Panc1 (cell line): ENCODE measurements around the gene COL5A1.

Source experiments
- POLR2AphosphoS5 ChIP-seq: IDR thresholded peaks from 2 replicates; pipeline ENCODE4 v1.6.1; 2012; ENCODE audit warnings: mild to moderate bottlenecking, low read depth, low read length, moderate library complexity
- SIN3A ChIP-seq: IDR thresholded peaks from 2 replicates; pipeline ENCODE4 v1.6.1; 2012; ENCODE audit warnings: low read depth, mild to moderate bottlenecking, low read length, moderate library complexity, borderline replicate concordance; ENCODE audit not compliant: insufficient read depth
- TCF7L2 ChIP-seq: IDR thresholded peaks from 2 replicates; pipeline ENCODE4 v1.6.1; 2011; ENCODE audit warnings: mild to moderate bottlenecking, low read depth, low read length, inconsistent platforms
- TF ChIP-seq, protein P1 (sequence below): fragments of 450-650 bp; IDR thresholded peaks from 2 replicates; pipeline ENCODE4 v1.5.1; 2017; ENCODE audit warnings: mild to moderate bottlenecking
- TF ChIP-seq, protein P2 (sequence below), 2 experiments: IDR thresholded peaks; 2 replicates each; pipeline ENCODE4 v1.6.1; 2011 to 2012; ENCODE audit warnings: low read depth in 2 of 2, control low read depth in 1 of 2, low read length in 1 of 2, mild to moderate bottlenecking in 1 of 2, moderate library complexity in 1 of 2; ENCODE audit not compliant: insufficient read depth in 1 of 2

DNA sequence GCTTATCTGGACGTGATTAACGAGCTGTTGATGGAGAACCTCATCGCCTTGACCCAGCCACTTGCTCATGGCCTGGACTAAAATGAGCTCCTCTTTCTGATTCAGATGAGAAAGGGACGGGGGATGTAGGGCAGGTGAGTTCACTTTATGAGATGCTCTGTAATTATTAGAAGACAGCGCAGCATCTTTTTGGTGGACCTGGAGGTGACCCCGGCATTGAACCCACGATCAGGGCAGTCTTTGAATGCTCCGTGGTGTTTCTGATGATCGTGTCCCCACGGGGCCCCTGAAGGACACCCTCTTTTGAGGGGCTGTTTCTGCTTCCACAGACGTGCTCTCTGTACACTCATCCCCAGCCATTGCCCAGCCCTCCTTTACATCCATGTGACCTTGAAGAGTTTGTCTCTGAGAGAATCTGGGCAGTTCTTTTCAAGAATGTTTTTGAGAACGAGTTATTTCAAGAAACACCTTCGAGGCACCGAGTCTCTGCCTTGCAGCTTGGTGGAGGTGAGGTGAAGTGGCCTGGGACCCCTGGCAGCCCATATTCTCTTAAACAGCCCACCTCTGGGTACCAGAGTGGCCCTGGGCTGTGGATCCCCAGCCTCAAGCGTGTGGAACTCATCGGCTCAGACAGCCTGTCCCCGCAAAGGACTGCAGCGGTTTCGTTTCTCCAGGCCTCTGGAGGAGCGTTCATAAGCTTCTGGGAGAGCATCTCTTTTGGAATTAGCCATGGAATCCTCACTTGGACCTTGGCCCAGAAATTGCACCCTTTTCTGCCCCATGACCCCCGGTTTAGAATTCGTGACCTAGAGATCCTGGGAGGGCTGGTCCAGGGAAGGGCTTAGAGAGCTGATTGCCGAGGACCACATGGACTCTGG is 50.3 kb downstream of the COL5A1 start:
- TF ChIP-seq, protein P1, sequence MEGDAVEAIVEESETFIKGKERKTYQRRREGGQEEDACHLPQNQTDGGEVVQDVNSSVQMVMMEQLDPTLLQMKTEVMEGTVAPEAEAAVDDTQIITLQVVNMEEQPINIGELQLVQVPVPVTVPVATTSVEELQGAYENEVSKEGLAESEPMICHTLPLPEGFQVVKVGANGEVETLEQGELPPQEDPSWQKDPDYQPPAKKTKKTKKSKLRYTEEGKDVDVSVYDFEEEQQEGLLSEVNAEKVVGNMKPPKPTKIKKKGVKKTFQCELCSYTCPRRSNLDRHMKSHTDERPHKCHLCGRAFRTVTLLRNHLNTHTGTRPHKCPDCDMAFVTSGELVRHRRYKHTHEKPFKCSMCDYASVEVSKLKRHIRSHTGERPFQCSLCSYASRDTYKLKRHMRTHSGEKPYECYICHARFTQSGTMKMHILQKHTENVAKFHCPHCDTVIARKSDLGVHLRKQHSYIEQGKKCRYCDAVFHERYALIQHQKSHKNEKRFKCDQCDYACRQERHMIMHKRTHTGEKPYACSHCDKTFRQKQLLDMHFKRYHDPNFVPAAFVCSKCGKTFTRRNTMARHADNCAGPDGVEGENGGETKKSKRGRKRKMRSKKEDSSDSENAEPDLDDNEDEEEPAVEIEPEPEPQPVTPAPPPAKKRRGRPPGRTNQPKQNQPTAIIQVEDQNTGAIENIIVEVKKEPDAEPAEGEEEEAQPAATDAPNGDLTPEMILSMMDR = no peak
- TF ChIP-seq POLR2AphosphoS5 = no peak
- TF ChIP-seq, protein P2, sequence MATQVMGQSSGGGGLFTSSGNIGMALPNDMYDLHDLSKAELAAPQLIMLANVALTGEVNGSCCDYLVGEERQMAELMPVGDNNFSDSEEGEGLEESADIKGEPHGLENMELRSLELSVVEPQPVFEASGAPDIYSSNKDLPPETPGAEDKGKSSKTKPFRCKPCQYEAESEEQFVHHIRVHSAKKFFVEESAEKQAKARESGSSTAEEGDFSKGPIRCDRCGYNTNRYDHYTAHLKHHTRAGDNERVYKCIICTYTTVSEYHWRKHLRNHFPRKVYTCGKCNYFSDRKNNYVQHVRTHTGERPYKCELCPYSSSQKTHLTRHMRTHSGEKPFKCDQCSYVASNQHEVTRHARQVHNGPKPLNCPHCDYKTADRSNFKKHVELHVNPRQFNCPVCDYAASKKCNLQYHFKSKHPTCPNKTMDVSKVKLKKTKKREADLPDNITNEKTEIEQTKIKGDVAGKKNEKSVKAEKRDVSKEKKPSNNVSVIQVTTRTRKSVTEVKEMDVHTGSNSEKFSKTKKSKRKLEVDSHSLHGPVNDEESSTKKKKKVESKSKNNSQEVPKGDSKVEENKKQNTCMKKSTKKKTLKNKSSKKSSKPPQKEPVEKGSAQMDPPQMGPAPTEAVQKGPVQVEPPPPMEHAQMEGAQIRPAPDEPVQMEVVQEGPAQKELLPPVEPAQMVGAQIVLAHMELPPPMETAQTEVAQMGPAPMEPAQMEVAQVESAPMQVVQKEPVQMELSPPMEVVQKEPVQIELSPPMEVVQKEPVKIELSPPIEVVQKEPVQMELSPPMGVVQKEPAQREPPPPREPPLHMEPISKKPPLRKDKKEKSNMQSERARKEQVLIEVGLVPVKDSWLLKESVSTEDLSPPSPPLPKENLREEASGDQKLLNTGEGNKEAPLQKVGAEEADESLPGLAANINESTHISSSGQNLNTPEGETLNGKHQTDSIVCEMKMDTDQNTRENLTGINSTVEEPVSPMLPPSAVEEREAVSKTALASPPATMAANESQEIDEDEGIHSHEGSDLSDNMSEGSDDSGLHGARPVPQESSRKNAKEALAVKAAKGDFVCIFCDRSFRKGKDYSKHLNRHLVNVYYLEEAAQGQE (IDR thresholded peaks at IDR 0.05; ENCODE audit: insufficient read depth in 1 of 2, low read depth in 2 of 2, low read length in 1 of 2) = no peak
- no peak for TF ChIP-seq SIN3A
- TF ChIP-seq TCF7L2 = no peak
